ENCODE measurements around the gene RNPS1.

RNPS1 gene

DNA sequence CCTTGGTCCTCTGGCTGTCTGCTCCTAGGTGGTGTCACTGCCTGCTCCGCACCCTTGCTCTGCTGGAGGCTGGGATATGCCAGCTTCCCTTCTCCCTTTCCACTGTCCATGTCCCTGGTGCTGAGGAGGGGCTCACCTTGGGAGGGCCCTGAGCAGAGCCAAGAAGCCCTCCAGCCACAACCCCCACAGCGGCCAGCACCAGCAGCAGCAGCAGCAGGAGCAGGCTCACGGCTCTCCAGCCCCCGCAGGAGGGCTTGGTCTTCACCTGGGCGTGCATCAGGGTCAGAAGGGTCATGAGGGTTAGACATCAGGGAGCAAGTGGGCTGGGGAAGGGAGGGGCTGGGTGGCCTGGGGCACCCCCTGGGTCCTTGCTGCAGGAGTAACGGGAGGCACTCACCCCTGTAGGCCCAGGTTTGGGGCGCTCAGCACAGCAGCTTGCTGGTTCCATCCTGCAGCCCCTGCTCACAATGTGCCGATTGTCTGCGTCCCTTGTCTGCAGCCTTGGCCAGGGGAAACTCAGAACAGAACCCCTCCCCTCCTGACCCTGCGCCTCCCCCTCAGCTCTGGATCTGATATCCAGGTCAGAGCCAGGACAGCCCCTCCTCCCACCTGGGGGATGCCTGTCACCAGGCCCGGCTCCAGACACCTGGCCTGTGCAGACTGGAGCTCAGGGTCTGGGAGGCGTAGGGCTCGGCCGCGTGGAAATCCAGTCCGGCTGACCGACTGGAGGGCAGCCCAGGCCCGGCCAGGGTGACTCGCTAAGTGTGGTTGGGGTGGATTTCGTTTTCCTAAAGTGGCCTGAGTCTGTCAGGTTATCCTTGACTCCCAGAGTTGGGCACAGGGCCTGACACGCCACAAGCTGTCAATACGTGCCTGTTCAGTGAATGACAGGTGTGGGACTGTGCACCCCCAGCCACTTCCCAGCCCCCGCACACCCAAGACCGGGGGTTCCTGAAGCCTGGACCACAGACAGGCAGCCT lies 57.2 kb downstream of the RNPS1 start, which contains the start of gene BRICD5:
TSS of gene BRICD5 (minus strand) at position 478 of the 980 bp plus-strand sequence. CDS start at position 448, 30 bp downstream.
- Histone ChIP-seq H3K4me3 (ENCODE audit: low read depth, low read length) (no peak within 1 kb of the TSS), H3K27me3 (replicated peaks) (no peaks in the 10 kb centered on the region), H3K27ac (no peak within 1 kb of the TSS), H3K36me3 (replicated peaks) (peaks cover 22% of the 10 kb centered on the region)
- in situ Hi-C loops (cut with HindIII; ENCODE audit: low pct_ligation_motif_present, low sequenced_read_pairs): no loop called here
- DNase-seq: no peak
- TF ChIP-seq, protein P1, sequence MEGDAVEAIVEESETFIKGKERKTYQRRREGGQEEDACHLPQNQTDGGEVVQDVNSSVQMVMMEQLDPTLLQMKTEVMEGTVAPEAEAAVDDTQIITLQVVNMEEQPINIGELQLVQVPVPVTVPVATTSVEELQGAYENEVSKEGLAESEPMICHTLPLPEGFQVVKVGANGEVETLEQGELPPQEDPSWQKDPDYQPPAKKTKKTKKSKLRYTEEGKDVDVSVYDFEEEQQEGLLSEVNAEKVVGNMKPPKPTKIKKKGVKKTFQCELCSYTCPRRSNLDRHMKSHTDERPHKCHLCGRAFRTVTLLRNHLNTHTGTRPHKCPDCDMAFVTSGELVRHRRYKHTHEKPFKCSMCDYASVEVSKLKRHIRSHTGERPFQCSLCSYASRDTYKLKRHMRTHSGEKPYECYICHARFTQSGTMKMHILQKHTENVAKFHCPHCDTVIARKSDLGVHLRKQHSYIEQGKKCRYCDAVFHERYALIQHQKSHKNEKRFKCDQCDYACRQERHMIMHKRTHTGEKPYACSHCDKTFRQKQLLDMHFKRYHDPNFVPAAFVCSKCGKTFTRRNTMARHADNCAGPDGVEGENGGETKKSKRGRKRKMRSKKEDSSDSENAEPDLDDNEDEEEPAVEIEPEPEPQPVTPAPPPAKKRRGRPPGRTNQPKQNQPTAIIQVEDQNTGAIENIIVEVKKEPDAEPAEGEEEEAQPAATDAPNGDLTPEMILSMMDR (IDR thresholded peaks at IDR 0.05; ENCODE audit: low read depth, low read length, missing control alignments): no peak

DNA sequence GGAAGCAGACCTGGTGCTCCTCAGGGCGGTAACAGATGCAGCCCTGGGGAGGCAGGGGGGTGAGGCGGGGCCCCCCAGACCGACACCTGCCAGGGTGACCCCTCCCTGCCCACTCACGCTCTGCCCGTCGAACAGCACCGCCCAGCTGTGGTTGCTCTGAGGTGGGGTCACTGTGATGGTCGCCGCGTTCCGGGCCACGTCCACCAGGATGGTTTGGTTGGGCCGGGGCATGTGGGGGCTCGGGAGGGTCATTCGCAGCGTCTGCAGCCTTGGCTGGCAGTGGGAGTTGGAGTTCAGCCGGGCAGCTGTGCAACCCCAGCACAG lies 58.0 kb downstream of the RNPS1 start:
- in situ Hi-C loops (cut with HindIII; ENCODE audit: low pct_ligation_motif_present, low sequenced_read_pairs): no loop called here
- no peak overlapping the region for H3K27ac ChIP-seq
- no peaks in the 10 kb centered on the region for H3K27me3 ChIP-seq (replicated peaks)
- TF ChIP-seq, protein P1 (IDR thresholded peaks at IDR 0.05; ENCODE audit: low read depth, low read length, missing control alignments): no peak
- DNase-seq: no peak
- peaks cover 22% of the 10 kb centered on the region for H3K36me3 ChIP-seq (replicated peaks)
- no peak overlapping the region for H3K4me3 ChIP-seq (ENCODE audit: low read depth, low read length)

DNA sequence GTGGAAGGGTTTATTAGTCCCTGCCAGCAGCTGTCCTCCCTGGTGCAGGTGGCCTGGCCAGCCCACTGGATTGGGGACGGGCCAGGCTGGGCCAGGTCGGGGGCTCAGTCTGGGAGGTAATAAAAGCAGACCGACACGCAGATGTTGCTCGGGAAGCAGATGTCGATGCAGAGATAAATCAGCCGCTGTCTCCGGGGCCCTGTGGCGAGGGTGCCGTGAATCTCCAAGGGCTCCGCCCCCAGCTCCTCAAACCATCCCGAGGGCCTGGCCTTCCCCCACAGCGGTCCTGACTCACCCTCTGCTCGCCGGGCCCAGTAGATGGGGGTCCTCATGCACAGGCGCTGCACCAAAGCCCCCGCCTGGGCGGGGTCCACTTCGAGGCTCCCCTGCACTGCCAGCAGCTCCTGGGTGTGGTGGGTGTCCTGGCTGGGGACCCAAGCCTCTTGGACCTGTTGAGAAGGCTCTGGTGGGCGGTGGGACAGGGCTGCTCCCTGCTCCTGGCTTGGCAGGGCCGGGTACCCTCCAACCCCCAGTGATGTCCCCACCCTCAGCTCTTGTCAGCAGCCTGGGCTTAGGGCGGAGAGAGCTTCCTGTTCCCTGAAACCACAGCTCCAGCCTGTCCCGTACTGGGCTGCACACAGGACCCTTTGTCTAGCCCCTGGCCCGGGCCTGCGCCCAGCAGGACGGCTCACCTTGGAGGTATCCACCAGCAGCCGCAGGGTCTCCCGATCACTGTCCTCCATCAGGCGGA lies 58.5 kb downstream of the RNPS1 start:
- DNase-seq: no peak
- TF ChIP-seq, protein P1 (IDR thresholded peaks at IDR 0.05; ENCODE audit: low read depth, low read length, missing control alignments): no peak
- Histone ChIP-seq H3K36me3 (replicated peaks) (peaks cover 22% of the 10 kb centered on the region), H3K27ac (no peak overlapping the region), H3K27me3 (replicated peaks) (no peaks in the 10 kb centered on the region), H3K4me3 (ENCODE audit: low read depth, low read length) (no peak overlapping the region)
- in situ Hi-C loops (cut with HindIII; ENCODE audit: low pct_ligation_motif_present, low sequenced_read_pairs): no loop called here

DNA sequence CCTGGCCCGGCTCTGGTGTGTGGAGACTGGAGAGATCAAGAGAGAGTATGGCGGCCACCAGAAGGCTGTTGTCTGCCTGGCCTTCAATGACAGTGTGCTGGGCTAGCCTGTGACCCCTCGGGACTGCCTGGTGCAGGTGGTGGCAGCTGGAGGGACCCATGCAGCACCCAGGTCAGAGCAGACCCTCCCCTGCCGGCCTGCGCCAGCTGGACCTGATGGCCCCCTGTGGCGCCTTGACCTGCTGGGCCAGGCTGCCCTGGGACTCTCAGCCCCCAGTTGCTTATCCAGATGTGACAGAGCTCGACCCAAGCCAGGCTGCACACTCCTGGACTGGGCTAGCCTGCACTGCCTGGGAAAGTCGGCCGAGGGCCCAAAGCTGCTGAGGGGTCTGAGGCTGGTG lies 59.2 kb downstream of the RNPS1 start:
- Histone ChIP-seq H3K36me3 (replicated peaks) (peaks cover 22% of the 10 kb centered on the region), H3K4me3 (ENCODE audit: low read depth, low read length) (no peak overlapping the region), H3K27ac (no peak overlapping the region), H3K27me3 (replicated peaks) (no peaks in the 10 kb centered on the region)
- in situ Hi-C loops (cut with HindIII; ENCODE audit: low pct_ligation_motif_present, low sequenced_read_pairs): no loop called here
- TF ChIP-seq, protein P1 (IDR thresholded peaks at IDR 0.05; ENCODE audit: low read depth, low read length, missing control alignments): no peak
- DNase-seq: no peak

DNA sequence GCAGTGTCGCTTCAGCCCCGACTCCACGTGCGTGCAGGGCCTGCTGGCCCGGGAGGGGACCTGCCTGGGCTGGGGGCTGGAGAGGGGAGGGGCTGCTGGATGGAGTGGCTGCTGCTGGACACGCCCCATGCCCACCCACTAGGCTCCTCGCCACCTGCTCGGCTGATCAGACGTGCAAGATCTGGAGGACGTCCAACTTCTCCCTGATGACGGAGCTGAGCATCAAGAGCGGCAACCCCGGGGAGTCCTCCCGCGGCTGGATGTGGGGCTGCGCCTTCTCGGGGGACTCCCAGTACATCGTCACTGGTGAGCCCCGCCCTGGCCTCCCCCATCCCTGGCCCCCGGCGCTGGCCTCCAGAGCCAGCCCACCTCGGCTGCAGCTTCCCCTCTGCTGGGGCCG lies 59.6 kb downstream of the RNPS1 start:
- Histone ChIP-seq H3K27me3 (replicated peaks) (no peaks in the 10 kb centered on the region), H3K36me3 (replicated peaks) (peaks cover 22% of the 10 kb centered on the region), H3K4me3 (ENCODE audit: low read depth, low read length) (no peak overlapping the region), H3K27ac (no peak overlapping the region)
- DNase-seq: no peak
- TF ChIP-seq, protein P1 (IDR thresholded peaks at IDR 0.05; ENCODE audit: low read depth, low read length, missing control alignments): no peak
- in situ Hi-C loops (cut with HindIII; ENCODE audit: low pct_ligation_motif_present, low sequenced_read_pairs): no loop called here

Measured in brain microvascular endothelial cell (primary cell).